Fibroblast of pulmonary artery (primary cell): ENCODE measurements around the gene SCFD1.
A peak's percentile ranks its signal among the peaks of the same experiment; 100 is the strongest.
"Not testable (repeated sequence)": the region's sequence is repeated elsewhere in the genome, so short reads cannot be mapped to it uniquely, and the experiment has no call there.

Experiments used
- DNase-seq: peaks from one replicate; pipeline ENCODE4 v3.0.0-alpha.2; 2010; ENCODE audit warnings: low read depth
- H3K4me3 ChIP-seq: replicated peaks from 2 replicates; pipeline ENCODE4 v1.5.1; 2011; ENCODE audit warnings: low read depth, mild to moderate bottlenecking, control low read depth, low read length, moderate library complexity
- CTCF ChIP-seq: IDR thresholded peaks from 2 replicates; pipeline ENCODE4 v1.5.1; 2011; ENCODE audit warnings: mild to moderate bottlenecking, control low read depth, low read length, inconsistent platforms; ENCODE audit errors: missing control alignments

SCFD1 gene

GRCh38 chr14:30673071-30673470 lies 51.0 kb downstream of the SCFD1 start:
- H3K4me3 ChIP-seq: no peak overlapping the region
- TF ChIP-seq CTCF: no peak
- DNase-seq: no peak

DNA sequence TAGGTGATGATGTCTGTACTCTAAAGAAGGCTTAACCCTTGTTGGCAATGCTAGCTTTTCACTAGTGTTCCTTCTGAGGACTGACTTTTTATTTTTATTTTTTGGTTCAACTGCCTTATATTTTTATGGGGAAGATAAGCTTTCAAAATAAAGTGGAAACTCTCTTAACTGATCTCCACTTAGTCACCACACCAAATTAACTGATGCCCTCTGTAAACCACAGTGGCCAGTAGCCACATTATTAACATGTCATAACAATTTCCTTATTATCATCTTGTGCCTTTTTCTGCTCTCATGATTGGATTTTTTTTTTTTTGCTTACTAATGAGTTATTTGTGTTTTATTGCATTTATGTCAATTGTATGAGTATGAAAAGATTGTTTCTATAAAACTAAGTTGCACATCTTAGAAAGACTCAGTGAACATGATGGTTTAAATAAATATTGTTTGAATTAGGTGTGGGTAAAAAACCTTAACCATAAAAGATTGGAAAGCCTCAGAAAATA lies 56.9 kb downstream of the SCFD1 start:
- TF ChIP-seq CTCF: no peak
- H3K4me3 ChIP-seq: no peak overlapping the region
- no peak for DNase-seq

DNA sequence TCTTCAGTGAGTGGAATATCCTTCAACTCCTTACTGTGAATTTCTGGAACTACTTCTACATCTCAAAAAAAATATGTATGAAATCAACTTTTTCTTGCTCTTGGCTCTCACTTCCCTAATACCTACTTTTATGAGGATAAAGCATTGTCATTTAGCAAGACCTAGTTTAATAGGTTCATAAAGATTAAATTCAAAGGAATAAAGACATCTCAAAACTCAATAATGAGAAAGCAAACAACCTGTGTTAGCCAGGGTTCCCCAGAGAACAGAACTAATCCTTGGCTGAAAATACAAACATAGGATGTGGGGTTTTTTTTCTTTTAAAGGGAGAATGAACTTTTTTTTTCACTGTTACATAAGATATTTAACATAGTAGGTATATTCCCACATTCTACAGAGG lies 57.9 kb downstream of the SCFD1 start:
- DNase-seq: no peak
- no peak overlapping the region for H3K4me3 ChIP-seq
- TF ChIP-seq CTCF: no peak

DNA sequence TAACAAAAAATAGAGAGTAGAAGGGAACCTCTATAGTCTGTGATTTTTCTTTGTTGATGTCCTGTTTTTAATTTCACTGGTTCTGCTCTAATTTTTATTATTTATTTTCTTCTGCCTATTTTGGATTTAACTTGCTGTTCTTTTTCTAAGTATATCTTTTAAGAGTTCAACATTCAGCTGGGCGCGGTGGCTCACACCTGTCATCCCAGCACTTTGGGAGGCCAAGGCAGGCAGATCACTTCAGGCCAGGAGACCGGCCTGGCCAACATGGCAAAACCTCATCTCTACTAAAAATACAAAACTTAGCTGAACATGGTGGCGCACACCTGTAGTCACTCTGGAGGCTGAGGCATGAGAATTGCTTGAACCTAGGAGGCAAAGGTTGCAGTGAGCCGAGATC lies 58.7 kb downstream of the SCFD1 start:
- DNase-seq, H3K4me3 ChIP-seq: not testable (repeated sequence)

DNA sequence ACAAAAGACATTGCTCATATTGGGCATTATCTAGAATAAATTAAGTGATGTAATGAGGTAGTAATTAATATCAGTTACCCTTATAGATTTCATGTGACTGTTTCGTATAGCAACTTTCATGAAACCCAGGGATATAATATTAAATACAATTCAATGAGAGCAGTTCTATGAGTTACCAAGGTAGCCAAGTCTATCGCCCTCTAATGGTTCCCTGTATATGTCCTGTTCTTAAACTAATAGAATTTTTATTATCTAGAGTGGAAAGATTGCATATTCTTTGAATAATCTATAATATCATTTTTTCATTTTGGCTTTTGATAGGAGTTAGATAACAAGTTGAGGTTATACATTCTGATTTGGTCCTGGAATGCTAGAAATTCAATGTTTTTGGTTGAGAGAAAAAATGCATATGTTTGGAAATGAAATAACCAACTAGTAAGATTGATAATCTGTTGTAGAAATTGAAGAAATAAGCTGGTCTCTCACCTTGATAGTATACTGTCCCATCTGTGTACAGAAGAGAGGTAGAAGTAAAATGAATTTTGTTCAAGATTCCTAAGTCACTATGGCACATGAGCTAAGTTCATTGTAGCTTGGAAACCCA lies 59.7 kb downstream of the SCFD1 start:
- H3K4me3 ChIP-seq: no peak overlapping the region
- peak; percentile 54 for TF ChIP-seq CTCF
- peak; percentile 29 for DNase-seq

GRCh38 chr14:30690487-30691355 lies 68.6 kb downstream of the SCFD1 start:
- DNase-seq: peak; percentile 17

GRCh38 chr14:30691751-30692398 lies 69.8 kb downstream of the SCFD1 start:
- DNase-seq: no peak
- no peak for TF ChIP-seq CTCF
- H3K4me3 ChIP-seq: no peak overlapping the region

More at GRCh38 chr14:30690487-30691355, 68.6 kb downstream of the SCFD1 start:
- H3K4me3 ChIP-seq: peak overlapping the region; percentile 8

DNA sequence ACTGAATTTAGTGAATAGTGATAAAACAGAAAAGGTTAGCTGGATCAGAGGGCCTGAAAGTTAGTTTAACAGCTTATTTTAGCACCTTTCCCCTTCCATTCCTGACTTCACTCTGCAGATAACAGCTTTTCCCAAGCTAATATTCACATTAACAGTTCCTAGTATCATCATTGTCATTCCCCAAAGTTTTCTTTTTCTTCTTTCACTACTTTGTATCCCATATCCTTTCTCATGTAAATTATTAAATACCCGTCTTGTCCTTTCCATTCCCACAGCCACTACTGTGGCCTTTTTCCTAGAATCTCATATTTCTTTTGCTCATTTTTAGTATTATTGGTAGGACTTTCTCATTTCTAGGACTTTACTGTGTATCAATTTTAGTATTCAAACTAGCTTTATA lies 70.5 kb downstream of the SCFD1 start:
- no peak overlapping the region for H3K4me3 ChIP-seq
- DNase-seq: no peak
- no peak for TF ChIP-seq CTCF
